Ishikawa (cell line): Measurements from ENCODE around the gene KHSRP.

ENCODE experiments used
- CEBPB ChIP-seq: IDR thresholded peaks from 2 replicates; pipeline ENCODE4 v1.6.1; 2012
- EP300 ChIP-seq: IDR thresholded peaks from 2 replicates; pipeline ENCODE4 v1.6.1; 2012; ENCODE audit warnings: borderline replicate concordance
- NFIC ChIP-seq: IDR thresholded peaks from 2 replicates; pipeline ENCODE4 v1.6.1; 2012
- RAD21 ChIP-seq: IDR thresholded peaks from 2 replicates; pipeline ENCODE4 v1.6.1; 2012; ENCODE audit warnings: low read depth
- TEAD4 ChIP-seq: IDR thresholded peaks from 2 replicates; pipeline ENCODE4 v1.6.1; 2012
- YY1 ChIP-seq: IDR thresholded peaks from 2 replicates; pipeline ENCODE4 v1.6.1; 2012; ENCODE audit warnings: low read depth
- TF ChIP-seq, protein P1 (sequence below): IDR thresholded peaks from 2 replicates; pipeline ENCODE4 v1.6.1; 2012
- TF ChIP-seq, protein P2 (sequence below): IDR thresholded peaks from 2 replicates; pipeline ENCODE4 v1.6.1; 2012; ENCODE audit warnings: low read depth, mild to moderate bottlenecking

DNA sequence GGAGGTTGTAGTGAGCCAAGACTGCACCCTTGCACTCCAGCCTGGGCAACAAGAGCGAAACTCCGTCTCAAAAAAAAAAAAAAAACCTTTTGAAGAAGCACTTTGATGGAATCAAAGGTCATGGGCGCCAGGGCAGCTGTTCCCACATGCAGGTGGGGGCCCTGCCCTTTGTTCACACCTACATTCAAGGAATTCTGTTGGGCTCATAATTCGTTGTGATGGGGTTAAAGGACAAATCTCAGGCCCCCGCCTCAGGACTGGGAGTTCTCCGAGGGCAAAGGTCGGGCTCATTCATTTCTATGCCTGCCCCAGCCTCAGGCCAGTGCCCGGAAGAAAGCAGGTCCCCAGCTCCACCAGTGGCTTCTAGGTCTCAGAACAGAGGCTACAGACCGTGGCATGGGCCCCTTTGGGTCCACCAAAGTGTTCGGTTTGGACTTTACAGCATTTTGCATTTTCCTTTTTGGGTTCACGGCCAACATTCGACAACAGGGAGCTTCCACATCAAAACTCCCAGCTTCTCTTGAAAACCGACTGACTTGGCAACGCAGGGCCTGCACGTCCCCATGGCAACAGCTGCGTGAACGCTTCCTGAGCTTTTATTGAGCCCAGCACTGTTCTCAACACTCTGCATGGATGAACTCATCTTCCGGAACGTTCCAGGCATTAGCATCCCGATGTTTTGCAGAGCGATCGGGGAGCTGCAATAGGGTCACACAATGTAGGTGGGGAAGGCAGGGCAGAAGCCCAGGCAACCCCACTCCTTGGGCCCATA lies 21.6 kb downstream of the KHSRP start:
- TF ChIP-seq NFIC = no peak
- TF ChIP-seq, protein P1, sequence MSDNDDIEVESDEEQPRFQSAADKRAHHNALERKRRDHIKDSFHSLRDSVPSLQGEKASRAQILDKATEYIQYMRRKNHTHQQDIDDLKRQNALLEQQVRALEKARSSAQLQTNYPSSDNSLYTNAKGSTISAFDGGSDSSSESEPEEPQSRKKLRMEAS = no peak
- TF ChIP-seq, protein P2, sequence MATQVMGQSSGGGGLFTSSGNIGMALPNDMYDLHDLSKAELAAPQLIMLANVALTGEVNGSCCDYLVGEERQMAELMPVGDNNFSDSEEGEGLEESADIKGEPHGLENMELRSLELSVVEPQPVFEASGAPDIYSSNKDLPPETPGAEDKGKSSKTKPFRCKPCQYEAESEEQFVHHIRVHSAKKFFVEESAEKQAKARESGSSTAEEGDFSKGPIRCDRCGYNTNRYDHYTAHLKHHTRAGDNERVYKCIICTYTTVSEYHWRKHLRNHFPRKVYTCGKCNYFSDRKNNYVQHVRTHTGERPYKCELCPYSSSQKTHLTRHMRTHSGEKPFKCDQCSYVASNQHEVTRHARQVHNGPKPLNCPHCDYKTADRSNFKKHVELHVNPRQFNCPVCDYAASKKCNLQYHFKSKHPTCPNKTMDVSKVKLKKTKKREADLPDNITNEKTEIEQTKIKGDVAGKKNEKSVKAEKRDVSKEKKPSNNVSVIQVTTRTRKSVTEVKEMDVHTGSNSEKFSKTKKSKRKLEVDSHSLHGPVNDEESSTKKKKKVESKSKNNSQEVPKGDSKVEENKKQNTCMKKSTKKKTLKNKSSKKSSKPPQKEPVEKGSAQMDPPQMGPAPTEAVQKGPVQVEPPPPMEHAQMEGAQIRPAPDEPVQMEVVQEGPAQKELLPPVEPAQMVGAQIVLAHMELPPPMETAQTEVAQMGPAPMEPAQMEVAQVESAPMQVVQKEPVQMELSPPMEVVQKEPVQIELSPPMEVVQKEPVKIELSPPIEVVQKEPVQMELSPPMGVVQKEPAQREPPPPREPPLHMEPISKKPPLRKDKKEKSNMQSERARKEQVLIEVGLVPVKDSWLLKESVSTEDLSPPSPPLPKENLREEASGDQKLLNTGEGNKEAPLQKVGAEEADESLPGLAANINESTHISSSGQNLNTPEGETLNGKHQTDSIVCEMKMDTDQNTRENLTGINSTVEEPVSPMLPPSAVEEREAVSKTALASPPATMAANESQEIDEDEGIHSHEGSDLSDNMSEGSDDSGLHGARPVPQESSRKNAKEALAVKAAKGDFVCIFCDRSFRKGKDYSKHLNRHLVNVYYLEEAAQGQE = no peak
- no peak for TF ChIP-seq RAD21
- no peak for TF ChIP-seq CEBPB
- TF ChIP-seq YY1 = no peak
- TF ChIP-seq EP300 = no peak
- TF ChIP-seq TEAD4 = no peak
